GM21737 (cell line): ENCODE data around the gene TMEM107.
"Not testable (repeated sequence)": the region's sequence is repeated elsewhere in the genome, so short reads cannot be mapped to it uniquely, and the experiment has no call there.

Experiments
- ATAC-seq: cut with Tn5 transposase; IDR thresholded peaks from one replicate; pipeline ENCODE4 v1.9.1; 2021; ENCODE audit warnings: mild to moderate bottlenecking, moderate library complexity; ENCODE audit not compliant: unreplicated experiment

Gene TMEM107

DNA sequence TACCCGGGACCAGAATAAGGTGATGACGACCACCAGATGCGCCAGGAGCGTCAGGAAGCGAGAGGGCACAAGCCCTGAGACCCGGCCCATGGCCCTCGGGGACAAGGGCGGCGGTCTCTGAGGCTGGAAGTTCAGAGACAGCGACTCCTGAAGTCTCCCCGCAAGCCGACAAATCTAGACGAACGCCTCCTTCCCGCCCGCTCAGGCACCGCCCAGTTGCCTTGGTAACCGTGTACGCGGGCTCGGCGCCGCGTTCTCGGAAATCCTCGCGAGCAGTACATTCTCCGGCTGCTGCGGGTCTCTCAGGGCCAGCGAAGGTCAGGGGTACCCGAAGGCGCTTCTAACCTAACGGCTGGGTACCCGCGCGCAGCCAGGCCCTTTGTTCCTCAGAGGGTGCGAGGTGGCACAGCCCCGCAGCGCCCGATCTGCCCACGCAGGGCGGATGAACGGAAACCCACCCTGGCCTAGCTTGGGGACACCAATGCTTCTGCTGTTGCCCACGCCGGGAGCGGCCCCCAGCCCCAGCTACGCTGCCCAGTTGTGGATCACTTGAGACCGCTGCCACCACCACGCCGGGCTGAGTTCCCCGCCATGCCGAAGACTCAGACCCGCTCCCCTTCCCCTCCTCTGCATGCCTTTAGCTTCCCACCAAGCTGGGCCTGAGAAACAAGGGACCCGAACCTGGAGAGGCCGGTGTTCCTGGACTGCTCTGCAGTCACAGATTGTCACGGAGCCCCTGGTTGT lies at the start of gene TMEM107:
Gene TMEM107, minus strand, starts transcription at position 184 of the 744 bp plus-strand sequence. Its CDS starts 94 bp downstream, at position 90.
- peak; percentile 38 for ATAC-seq

DNA sequence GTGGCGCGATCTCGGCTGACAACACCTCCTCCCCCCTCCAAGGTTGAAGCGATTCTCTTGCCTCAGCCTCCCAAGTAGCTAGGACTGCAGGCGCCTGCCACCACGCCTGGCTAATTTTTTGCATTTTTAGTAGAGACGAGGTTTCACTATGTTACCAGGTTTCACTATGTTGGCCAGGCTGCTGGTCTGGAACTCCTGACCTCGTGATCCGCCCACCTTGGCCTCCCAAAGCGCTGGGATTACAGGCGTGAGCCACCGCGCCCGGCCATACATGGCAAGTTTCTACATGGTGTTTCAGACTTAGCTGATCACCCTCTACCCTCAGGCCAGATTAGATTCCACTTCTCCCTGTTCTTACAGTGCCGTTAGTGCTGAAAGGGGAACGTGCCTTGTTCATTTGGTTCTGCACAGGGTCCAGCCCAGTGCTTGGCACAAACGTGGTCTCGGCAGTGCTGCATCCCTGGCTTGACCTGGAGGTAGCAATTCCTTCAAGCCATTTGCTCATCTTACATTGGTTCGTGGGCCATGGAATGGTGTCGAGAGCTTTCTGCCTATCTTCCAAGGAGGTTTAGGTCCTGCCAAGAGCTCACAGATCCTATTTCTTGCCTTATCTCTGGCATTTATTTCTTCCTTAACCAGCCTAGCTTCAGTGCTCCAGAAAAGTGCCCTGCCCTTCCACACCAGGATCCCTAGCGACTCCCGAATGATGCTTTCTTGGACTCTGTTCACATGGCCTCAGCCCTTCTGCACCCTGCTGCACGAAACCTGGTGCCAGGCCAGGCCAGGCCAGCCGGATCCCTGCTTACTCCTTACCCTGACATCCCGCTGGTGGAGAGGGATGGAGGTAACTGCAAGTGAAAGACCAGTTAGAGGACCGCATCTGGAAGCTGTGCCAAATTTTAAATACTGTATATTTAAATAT lies 49.0 kb upstream of the TMEM107 start:
- ATAC-seq = no peak

DNA sequence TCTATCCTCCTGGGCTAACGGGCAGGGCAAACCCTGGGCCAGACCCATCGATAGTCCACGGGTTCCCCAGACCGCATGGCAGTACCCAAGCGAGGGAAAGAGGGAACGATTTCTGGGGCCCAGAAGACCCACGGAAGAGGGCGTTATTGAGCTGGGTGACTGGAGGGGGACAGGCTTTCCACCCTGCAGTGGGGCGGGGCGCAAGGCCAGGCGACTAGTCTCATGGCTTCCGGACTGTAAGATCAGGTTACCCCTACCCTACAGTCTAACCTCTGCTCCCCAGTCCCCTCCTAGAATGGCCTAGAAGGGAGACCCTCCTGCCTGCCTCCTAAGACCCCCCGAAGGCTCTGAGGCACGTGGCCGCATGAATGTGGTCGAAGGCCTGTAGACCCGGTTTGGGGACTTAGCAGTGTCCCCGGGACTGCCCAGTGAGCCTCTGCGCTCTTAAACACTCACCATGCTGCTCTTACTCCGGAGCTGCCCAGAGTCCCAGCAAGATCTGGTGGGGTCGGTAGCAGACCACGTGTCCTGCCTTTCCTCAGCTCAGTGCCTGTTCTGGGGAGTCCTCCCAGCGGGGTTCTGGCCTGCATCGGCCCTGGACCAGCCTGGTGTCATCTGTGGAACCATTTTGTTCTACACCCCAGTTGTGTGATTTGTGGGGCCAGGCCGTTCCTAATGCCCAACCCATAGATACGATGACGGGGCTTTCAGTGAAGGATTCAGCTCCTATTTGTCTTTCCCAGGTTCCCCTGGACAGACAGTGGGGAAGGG lies 47.4 kb upstream of the TMEM107 start:
- no peak for ATAC-seq

DNA sequence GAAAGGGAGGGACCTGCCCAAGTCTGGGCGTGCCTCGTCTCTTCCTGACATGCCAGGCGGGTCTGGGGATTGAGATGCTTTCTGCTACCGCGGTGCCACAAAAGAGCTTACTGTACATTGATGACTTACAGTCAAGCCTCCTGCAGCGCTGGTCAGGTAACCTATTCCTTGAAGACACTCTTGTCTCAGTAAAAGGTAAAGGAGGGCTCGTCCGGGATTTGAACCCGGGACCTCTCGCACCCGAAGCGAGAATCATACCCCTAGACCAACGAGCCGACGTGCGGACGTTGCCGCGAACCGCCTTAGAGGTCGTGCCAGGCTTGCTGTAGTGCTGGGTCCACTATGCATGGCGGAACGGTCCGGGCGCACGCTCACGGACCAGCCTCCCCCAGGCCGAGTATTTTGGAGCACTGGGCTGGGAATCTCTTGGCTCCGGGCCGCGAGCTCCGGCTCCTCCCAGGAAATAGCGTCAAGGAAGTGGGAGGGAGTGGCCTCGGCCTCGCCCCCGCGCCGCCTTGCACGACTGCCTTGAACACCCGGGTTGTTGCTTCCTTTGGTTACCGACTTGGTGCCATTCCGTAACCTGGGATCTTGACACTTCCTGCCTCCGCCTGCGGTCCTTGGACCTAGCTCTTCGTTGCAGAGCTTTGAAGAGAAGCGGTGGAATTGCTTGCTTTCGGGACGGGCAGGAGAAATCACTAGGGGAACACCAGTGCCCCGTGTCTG lies 46.6 kb upstream of the TMEM107 start:
- ATAC-seq = peak; percentile 29

DNA sequence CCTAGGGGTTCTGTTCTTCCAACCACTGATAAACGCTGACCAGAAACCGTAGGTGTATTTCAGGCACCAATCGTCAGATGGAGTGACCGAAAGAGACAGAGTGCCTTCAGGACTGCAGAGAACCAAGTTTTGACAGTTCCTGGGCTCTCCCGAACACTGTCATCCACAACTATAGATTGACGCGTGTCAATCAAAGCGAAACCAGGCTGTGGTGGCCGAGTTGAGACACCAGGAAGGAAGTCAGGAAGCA lies 46.1 kb upstream of the TMEM107 start:
- ATAC-seq = peak; percentile 32

DNA sequence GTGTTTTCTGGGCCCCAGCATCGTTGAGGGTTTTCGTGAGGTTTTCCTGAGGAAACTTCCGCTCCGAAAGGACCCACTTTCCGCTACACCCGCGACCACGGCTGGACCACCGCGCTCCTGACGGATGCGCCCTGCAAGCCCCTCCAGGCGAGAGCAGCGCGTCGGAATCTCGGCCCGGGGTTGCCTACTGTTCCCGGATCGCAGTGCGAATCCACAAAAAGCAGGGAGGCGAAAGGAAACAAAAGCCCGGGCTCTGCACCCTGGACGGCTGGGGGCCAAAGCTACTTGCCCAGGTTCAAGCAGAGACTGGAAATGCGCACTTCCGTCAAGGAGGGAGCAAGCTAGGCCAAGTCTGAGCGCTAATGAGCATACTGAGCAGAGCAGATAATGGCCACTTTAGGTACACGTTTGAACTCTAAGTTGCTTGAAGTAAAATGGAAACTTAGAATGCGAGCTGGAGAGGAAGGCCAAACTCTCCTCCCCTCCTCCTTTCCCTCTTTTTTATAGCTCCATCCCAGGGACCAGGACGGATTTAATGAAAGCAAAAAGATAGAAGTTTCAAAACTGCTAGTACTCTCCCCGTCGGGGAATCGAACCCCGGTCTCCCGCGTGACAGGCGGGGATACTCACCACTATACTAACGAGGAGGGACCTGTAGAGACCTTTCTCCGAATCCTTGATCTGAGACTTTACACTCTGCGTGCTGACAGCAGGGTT lies 45.6 kb upstream of the TMEM107 start:
- ATAC-seq = peak; percentile 40

DNA sequence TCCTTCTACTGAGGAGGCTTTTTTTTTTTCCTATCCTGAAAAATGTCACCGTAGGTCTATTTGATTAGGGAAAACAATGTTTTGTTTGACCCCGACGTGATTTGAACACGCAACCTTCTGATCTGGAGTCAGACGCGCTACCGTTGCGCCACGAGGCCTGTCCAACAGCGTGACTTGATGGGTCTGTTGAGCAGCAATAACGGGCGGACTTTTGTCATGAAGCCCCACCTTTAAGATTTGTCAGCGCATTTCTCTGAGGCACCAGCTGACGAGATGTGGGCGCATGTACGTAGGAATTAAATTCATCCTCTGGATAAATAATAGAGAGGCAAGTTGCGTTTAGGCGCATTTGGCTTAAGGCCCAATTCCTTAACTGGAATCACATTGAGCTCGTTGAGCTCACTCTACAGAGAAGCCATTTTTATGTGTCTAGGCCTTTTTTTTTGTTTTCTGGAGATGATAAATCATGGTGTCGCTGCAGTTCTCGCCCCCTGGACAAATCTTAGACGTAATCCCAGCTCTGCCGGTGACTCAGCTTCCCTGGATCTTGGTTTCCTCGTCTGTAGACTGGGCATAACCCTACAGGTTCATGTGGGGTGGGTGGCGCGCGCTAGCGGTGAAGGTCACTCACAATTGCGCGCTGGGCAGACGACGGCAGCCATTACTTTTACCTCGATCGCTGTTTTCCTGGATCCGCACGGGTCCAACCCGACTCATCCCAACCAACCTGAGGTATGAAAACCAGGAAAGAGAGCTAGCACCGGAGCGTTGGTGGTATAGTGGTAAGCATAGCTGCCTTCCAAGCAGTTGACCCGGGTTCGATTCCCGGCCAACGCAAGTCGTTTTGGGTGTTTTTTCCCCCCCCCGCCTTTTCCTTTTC lies 44.8 kb upstream of the TMEM107 start:
- ATAC-seq = no peak

DNA sequence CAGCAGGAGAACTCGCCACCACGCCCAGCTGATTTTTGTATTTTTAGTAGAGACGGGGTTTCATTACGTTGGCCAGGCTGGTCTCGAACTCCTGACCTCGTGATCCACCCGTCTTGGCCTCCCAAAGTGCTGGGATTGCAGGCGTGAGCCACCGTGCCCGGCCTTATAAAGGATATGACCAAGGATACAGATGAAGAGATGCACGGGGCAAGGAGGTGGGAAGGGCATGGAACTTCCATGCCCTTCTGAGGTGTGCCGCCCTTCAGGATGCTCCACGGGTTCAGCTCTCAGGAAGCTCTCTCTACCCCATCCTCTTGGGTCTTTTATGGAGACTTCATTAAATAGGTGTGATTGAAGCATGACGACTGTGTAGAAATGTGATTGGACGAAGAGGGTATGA lies 37.8 kb upstream of the TMEM107 start:
- not testable (repeated sequence) for ATAC-seq

DNA sequence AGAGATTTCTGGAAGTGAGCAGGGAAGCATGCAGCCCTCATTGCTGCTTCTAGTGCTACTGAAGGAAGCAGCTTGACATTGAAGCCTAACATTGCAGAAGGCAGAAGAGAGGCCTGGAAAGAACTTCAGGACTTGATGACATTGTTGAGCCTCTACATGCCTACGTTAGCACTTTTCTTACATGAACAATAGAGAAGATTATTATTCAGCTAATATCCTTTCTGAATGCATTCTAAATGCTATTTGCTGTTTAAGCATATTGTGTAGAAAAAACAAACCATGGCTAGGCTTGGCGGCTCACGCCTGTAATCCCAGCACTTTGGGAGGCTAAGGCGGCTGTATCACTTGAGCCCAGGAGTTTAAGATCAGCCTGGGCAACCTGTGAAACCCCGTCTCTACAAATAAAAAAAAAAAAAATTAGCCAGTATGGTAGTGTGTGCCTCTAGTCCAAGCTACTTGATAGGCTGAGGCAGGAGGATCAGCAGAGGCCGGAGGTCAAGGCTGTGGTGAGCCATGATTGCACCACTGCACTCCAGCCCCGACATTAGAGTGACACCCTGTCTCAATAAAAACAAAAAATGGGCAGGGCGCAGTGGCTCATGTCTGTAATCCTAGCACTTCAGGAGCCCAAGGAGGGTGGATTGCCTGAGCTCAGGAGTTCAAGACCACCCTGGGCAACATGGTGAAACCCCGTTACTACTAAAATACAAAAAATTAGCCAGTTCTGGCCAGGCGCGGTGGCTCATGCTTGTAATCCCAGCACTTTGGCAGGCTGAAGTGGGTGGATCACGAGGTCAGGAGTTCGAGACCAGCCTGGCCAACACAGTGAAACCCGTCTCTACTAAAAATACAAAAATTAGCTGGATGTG lies 36.4 kb upstream of the TMEM107 start:
- ATAC-seq = no peak

DNA sequence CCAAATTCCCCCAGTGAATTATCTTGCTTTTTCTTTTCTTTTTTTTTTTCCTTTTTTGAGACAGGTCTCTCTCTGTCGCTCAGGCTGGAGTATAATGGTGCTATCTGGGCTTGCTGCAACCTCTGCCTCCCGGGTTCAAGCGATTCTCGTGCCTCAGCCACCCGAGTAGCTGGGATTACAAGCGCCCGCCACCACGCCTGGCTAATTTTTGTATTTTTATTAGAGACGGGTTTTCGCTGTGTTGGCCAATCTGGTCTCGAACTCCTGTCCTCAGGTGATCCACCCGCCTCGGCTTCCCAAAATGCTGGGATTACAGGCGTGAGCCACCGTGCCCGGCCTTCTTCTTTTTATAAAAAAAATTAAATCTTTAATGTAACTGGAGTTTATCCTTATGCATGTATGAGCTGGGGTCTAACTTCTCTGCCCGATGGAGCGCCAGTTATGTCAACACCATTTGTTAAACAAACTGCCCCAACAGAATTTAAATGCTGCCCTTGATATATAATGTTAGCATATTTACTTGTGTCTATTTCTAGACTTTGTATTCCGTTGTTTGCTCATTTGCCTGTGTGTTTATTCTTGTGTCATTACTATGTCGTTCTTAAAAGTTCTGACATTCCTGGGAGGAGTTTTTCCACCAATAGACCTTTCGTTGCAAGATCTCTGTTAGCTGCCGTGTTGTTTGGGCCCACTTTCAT lies 34.7 kb upstream of the TMEM107 start:
- no peak for ATAC-seq

DNA sequence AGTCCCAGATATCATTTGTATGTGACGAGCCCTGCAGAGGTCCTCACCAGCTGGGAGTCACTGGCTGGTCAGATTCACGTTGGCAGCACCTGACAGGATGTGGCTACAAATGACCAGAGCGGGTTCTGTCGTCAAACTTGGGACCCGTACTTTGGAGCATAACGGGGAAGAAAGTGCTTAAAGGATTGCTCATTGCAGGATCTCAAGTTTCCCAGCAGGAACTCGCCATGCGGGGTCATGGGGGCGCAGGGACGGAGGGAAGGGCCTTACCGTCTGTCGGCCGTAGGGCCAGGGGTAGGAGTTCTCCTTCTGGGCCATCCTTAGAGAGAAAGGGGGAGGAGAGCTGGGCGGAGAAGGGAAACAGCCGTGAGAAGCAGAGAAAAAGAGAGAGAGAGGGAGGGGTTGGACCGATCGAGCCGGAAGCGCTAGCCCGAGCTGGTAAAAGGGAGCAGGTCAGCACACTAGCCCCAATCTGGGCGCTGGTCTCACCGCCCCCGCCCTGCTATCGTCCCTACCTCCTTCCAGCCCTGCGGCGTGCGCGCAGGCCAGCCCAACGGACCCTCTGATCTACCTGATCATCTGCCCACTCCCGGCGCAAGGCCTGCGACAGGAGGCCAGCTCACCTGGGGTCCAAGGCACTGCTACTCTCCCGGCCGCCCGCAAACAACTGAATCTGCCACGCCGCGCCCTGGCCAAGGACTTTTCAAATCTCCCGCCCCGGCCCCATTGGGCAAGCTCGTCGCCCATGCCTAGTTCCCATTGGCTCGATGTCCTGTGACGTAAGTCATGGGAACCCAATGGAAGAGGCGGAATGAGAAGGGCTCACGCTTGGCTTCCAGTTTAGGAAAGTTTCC lies 34.0 kb upstream of the TMEM107 start, which contains the start of gene AURKB:
Gene AURKB, minus strand, starts transcription at position 669 of the 854 bp plus-strand sequence. Its CDS starts 351 bp downstream, at position 318.
- peak; percentile 81 for ATAC-seq

DNA sequence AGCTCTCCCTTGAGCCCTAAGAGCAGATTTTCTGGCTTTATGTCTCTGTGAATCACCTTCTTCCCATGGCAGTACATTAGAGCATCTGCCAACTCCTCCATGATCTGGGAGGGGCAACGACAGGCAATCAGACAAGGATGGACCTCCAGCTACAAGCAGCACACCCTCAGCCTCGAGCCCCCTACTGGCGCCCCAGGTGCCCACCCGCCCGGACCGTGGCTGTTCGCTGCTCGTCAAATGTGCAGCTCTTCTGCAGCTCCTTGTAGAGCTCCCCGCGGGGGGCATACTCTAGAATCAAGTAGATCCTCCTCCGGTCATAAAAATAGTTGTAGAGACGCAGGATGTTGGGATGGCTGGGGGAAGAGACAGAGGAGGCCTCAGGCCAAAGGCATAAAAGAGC lies 30.4 kb upstream of the TMEM107 start:
- no peak for ATAC-seq

DNA sequence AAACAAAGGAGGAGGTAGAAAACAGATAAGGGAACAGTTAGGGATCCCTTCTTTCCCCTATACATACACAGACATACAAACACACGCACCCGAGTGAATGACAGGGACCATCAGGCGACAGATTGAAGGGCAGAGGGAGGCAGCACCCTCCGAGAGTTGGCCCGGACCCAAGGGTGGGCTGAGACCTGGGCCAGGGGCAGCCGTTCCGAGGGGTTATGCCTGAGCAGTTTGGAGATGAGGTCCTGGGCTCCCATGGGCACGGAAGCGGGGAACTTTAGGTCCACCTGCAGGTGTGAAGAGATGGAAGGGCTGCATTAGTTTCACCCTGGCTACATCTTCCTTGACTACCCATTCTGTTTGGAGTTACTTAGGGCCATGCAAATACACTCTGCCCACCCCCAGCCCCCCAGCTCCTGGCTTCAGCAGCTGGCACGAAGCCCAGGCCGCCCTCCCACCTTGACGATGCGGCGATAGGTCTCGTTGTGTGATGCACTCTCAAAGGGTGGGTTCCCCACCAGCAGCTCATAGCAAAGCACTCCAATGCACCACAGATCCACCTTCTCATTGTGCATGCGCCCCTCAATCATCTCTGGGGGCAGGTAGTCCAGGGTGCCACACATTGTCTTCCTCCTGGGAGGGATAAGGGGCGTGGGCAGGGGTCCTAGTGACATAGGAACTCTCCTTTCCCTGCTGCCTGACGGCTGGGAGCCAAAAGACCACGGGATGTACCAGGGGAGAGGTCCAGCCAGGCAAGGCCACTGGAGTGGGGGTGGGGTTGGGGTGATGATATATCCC lies 28.8 kb upstream of the TMEM107 start:
- ATAC-seq = no peak

DNA sequence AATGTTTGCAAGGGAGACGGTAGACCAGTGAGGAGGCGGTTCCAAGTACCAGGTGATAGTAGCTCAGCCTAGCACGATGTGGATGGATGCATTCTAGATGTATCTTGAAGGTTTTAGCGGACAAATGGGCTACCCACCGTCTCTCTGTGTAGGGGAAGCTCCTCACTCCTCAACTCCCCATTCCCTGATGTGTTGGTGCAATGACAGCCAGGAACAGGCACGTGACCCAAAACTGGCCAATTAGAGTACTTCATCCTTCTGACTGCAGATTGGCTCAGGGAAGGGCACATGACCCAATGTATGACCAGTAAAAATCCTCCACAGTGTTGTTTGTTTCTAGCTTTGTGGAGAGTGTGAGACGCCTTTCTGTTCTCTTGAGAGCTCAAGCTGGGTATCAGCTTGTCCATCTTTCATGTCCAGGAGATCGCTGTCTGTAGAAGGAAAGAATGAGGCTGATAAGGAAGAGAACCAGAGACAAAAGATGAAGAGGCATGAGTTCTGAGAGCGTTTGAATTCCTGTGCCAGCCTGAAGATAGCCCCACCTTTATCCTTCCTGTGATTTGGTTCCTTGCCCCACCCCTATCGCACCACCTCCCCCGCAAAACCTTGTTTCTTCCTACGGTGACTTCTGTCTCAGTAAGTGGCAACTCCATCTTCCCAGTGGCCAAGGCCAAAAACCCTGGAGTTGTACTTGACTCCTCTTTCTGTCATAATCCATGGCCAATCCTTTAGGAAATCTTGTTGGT lies 16.1 kb upstream of the TMEM107 start:
- no peak for ATAC-seq

DNA sequence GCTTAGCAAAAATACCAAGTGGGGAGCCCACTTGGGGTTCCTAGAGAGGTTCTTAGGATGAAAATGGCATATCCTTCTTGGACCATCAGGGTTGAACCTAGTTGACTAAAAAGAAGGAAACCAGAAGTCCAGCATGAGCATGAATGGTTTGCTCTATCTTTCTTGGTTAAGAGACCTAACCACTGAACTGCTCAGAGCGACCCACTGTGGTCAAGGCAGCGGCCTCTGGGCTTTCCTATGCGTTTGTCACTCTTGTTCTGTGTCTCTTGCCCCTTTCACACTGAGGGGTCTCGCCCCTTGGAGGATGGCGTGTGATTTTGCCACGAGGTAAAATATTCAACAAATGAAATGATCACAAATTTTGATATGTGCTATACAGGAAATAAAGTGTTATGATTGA lies 14.3 kb upstream of the TMEM107 start:
- no peak for ATAC-seq
